Stimulated activated naive CD8-positive, alpha-beta T cell treated with anti-CD3 and anti-CD28 coated beads, Interleukin-15, Interleukin-2, amounts not matched to agents 100 ng/mL and 50 ng/mL, for 24 hours (primary cell): Measurements from ENCODE around the gene ATP6V1E1.
"Not testable (repeated sequence)": the region's sequence is repeated elsewhere in the genome, so short reads cannot be mapped to it uniquely, and the experiment has no call there.

ENCODE experiments used
- H3K27ac Mint-ChIP-seq: one replicate; pipeline ENCODE4 v1.8.0; 2021; ENCODE audit warnings: mild to moderate bottlenecking, mixed read lengths
- H3K27me3 Mint-ChIP-seq: one replicate; pipeline ENCODE4 v1.8.0; 2021; ENCODE audit warnings: mixed read lengths
- H3K36me3 Mint-ChIP-seq: one replicate; pipeline ENCODE4 v1.8.0; 2021; ENCODE audit warnings: low read depth, mixed read lengths
- H3K4me1 Mint-ChIP-seq: one replicate; pipeline ENCODE4 v1.8.0; 2021; ENCODE audit warnings: low read depth, mixed read lengths
- H3K4me3 Mint-ChIP-seq: one replicate; pipeline ENCODE4 v1.8.0; 2021; ENCODE audit warnings: mild to moderate bottlenecking, mixed read lengths
- H3K9me3 Mint-ChIP-seq: one replicate; pipeline ENCODE4 v1.8.0; 2021; ENCODE audit warnings: mixed read lengths

Gene ATP6V1E1

GRCh38 chr22:17628406-17629172, at the start of gene ATP6V1E1:
Gene ATP6V1E1, minus strand, starts transcription at chr22:17628749. Its CDS starts 114 bp downstream, at chr22:17628635.
- peaks cover 15% of the 10 kb centered on the region for H3K36me3 Mint-ChIP-seq
- H3K9me3 Mint-ChIP-seq: no peaks in the 10 kb centered on the region
- peak within 1 kb of the TSS; percentile 100 for H3K4me3 Mint-ChIP-seq
- H3K27me3 Mint-ChIP-seq: no peaks in the 10 kb centered on the region
- H3K4me1 Mint-ChIP-seq: peaks cover 38% of the 10 kb centered on the region
- peak within 1 kb of the TSS; percentile 99 for H3K27ac Mint-ChIP-seq

- Mint-ChIP-seq H3K9me3 (no peaks in the 10 kb centered on the region), H3K4me3 (no peak overlapping the region), H3K36me3 (peaks cover 29% of the 10 kb centered on the region), H3K27me3 (no peaks in the 10 kb centered on the region), H3K4me1 (peaks cover 37% of the 10 kb centered on the region), H3K27ac (no peak overlapping the region)
Observed at GRCh38 chr22:17675584-17675983, 47.0 kb upstream of the ATP6V1E1 start.

DNA sequence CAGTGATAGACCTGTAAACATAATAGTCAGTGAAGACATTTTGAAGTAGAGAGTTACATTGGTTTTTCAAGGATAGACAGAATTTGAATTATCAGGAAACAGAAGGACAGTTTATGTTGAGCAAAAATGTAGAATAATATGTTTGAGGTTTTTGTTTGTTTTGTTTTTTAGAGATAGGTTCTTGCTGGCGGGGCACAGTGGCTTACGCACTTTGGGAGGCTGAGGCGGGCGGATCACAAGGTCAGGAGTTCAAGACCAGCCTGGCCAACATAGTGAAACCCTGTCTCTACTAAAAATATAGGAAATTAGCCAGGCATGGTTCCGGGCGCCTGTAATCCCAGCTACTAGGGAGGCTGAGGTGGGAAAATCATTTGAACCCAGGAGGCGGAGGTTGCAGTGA, 45.6 kb upstream of the ATP6V1E1 start:
- Mint-ChIP-seq H3K36me3 (peaks cover 37% of the 10 kb centered on the region), H3K4me3 (no peak overlapping the region), H3K4me1 (peaks cover 37% of the 10 kb centered on the region), H3K27ac (peak overlapping the region; percentile 63), H3K9me3 (no peaks in the 10 kb centered on the region), H3K27me3 (no peaks in the 10 kb centered on the region)

GRCh38 chr22:17672417-17672991, 44.0 kb upstream of the ATP6V1E1 start:
- Mint-ChIP-seq H3K27ac (peak overlapping the region; percentile 93), H3K9me3 (no peaks in the 10 kb centered on the region), H3K4me1 (peaks cover 37% of the 10 kb centered on the region), H3K27me3 (no peaks in the 10 kb centered on the region), H3K4me3 (peak overlapping the region; percentile 59), H3K36me3 (peaks cover 30% of the 10 kb centered on the region)

- H3K27ac Mint-ChIP-seq: peak overlapping the region; percentile 70
- H3K27me3 Mint-ChIP-seq, H3K9me3 Mint-ChIP-seq: not testable (repeated sequence)
- peaks cover 37% of the 10 kb centered on the region for H3K4me1 Mint-ChIP-seq
- peak overlapping the region; percentile 15 for H3K4me3 Mint-ChIP-seq
- H3K36me3 Mint-ChIP-seq: peaks cover 30% of the 10 kb centered on the region
Observed at GRCh38 chr22:17671521-17672092, 43.1 kb upstream of the ATP6V1E1 start.

DNA sequence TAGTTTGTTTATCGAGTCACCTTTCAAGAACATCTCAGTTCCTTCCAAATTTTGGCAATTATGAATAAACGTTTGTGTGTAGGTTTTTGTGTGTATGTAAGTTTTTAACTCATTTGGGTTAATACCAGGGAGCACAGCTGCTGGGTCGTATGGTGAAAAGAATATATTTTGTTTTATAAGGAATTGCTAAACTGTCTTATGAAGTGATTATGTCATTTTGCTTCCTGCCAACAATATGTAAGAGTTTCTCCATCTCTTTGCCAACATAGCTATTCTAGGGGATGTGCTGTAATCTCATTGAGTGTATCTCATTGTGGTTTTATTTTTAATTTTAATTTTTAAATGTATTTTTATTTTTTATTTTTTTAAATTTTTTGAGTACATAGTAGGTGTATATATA, 37.3 kb upstream of the ATP6V1E1 start:
- peaks cover 36% of the 10 kb centered on the region for H3K36me3 Mint-ChIP-seq
- H3K4me3 Mint-ChIP-seq: no peak overlapping the region

GRCh38 chr22:17665248-17665647, 36.7 kb upstream of the ATP6V1E1 start:
- H3K4me1 Mint-ChIP-seq: peaks cover 3% of the 10 kb centered on the region
- no peaks in the 10 kb centered on the region for H3K27me3 Mint-ChIP-seq
- no peaks in the 10 kb centered on the region for H3K9me3 Mint-ChIP-seq
- H3K4me3 Mint-ChIP-seq: no peak overlapping the region
- peaks cover 32% of the 10 kb centered on the region for H3K36me3 Mint-ChIP-seq
- no peak overlapping the region for H3K27ac Mint-ChIP-seq

More for the DNA sequence above, 37.3 kb upstream of the ATP6V1E1 start:
- no peak overlapping the region for H3K27ac Mint-ChIP-seq
- H3K9me3 Mint-ChIP-seq: no peaks in the 10 kb centered on the region
- no peaks in the 10 kb centered on the region for H3K27me3 Mint-ChIP-seq
- H3K4me1 Mint-ChIP-seq: peaks cover 3% of the 10 kb centered on the region

- peaks cover 27% of the 10 kb centered on the region for H3K36me3 Mint-ChIP-seq
Observed at GRCh38 chr22:17664414-17665055, 36.0 kb upstream of the ATP6V1E1 start.

GRCh38 chr22:17656870-17657395, 28.4 kb upstream of the ATP6V1E1 start:
- no peak overlapping the region for H3K4me3 Mint-ChIP-seq
- H3K4me1 Mint-ChIP-seq: no peaks in the 10 kb centered on the region
- peaks cover 23% of the 10 kb centered on the region for H3K36me3 Mint-ChIP-seq
- no peaks in the 10 kb centered on the region for H3K27me3 Mint-ChIP-seq
- no peak overlapping the region for H3K27ac Mint-ChIP-seq
- no peaks in the 10 kb centered on the region for H3K9me3 Mint-ChIP-seq

More at GRCh38 chr22:17664414-17665055, 36.0 kb upstream of the ATP6V1E1 start:
- Mint-ChIP-seq H3K27me3 (no peaks in the 10 kb centered on the region), H3K9me3 (no peaks in the 10 kb centered on the region), H3K4me3 (no peak overlapping the region), H3K27ac (no peak overlapping the region), H3K4me1 (peaks cover 3% of the 10 kb centered on the region)

DNA sequence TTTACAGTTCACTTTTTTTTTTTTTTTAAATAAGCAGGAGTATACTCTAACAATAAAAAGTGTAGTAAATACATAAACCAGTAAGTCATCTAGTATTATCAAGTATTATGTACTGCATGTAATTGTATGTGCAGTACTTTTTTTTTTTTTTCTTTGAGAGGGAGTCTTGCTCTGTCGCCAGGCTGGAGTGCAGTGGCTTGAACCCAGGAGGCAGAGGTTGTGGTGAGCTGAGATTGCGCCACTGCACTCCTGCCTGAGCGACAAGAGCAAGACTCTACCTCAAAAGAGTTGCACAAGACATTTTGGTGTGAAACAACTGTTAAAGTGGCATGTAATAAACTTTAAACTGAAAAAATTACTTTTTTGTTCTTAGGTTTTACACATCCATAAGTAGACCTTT, 26.7 kb upstream of the ATP6V1E1 start:
- Mint-ChIP-seq H3K4me3 (no peak overlapping the region), H3K4me1 (no peaks in the 10 kb centered on the region), H3K36me3 (peaks cover 21% of the 10 kb centered on the region), H3K27me3 (no peaks in the 10 kb centered on the region), H3K9me3 (no peaks in the 10 kb centered on the region), H3K27ac (no peak overlapping the region)

DNA sequence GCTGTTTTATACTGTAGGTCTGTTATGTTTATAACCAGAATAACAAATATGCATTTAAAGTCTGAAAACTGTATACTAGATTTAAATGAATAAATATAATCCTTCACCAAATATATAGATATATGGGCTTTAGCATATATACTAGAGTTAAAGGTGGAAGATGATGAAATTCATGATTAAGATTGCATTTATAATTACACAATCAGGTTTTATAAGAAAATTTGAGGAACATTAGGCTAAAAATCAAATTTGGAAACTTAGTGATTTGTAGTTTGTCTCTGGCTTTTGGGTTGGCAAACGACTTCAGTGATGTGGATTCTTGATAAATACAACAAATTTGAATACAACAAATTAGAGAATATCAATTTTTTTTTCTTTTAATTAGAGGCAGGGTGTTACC, 20.0 kb upstream of the ATP6V1E1 start:
- Mint-ChIP-seq H3K9me3 (no peaks in the 10 kb centered on the region), H3K27ac (no peak overlapping the region), H3K27me3 (no peaks in the 10 kb centered on the region), H3K36me3 (peaks cover 11% of the 10 kb centered on the region), H3K4me3 (no peak overlapping the region), H3K4me1 (peaks cover 7% of the 10 kb centered on the region)

DNA sequence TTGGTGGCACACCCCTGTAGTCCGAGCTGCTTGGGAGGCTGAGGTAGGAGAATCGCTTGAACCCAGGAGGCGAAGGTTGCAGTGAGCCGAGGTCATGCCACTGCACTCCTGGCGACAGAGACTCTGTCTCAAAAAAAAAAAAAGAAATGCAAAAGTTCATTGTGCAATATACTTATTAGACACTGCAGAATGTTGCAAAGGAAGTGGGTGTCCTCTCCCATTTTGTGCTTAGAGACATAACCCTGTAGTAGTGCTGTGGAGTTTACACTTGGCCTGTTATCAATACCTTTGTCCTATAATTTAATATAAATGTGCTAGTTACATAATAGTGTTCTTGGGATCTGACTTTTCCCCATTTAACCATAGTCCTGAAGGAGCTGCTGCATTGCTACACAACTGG, 19.4 kb upstream of the ATP6V1E1 start:
- no peak overlapping the region for H3K4me3 Mint-ChIP-seq
- no peaks in the 10 kb centered on the region for H3K27me3 Mint-ChIP-seq

GRCh38 chr22:17647452-17647851, 18.9 kb upstream of the ATP6V1E1 start:
- Mint-ChIP-seq H3K36me3 (peaks cover 12% of the 10 kb centered on the region), H3K27ac (peak overlapping the region; percentile 32), H3K27me3 (no peaks in the 10 kb centered on the region), H3K9me3 (no peaks in the 10 kb centered on the region), H3K4me1 (peaks cover 13% of the 10 kb centered on the region), H3K4me3 (no peak overlapping the region)

More for the DNA sequence above, 19.4 kb upstream of the ATP6V1E1 start:
- Mint-ChIP-seq H3K9me3 (no peaks in the 10 kb centered on the region), H3K4me1 (peaks cover 8% of the 10 kb centered on the region), H3K36me3 (peaks cover 8% of the 10 kb centered on the region), H3K27ac (no peak overlapping the region)

GRCh38 chr22:17642357-17642756, 13.8 kb upstream of the ATP6V1E1 start:
- not testable (repeated sequence) for H3K27me3 Mint-ChIP-seq, H3K4me3 Mint-ChIP-seq, H3K9me3 Mint-ChIP-seq, H3K27ac Mint-ChIP-seq
- peaks cover 35% of the 10 kb centered on the region for H3K4me1 Mint-ChIP-seq
- H3K36me3 Mint-ChIP-seq: peaks cover 28% of the 10 kb centered on the region

- H3K4me1 Mint-ChIP-seq: peaks cover 35% of the 10 kb centered on the region
- no peak overlapping the region for H3K27ac Mint-ChIP-seq
- H3K36me3 Mint-ChIP-seq: peaks cover 28% of the 10 kb centered on the region
- H3K4me3 Mint-ChIP-seq: no peak overlapping the region
- H3K9me3 Mint-ChIP-seq: no peaks in the 10 kb centered on the region
- no peaks in the 10 kb centered on the region for H3K27me3 Mint-ChIP-seq
Observed at GRCh38 chr22:17641269-17641668, 12.7 kb upstream of the ATP6V1E1 start.
